SK-N-SH (cell line): Measurements from ENCODE around the gene HLA-DOB. TPM values are rescaled to one million over a fixed set of nuclear protein-coding genes. Genes with fewer than 3 reads are reported as not detected.

Source experiments
- CTCF ChIA-PET: fragments of 300-600, 350-600 bp; formaldehyde crosslinking; extraction: SDS; loops from one replicate; lab custom pipeline; 2021; lab: Yijun Ruan, JAX
- POLR2A ChIA-PET: fragments of 350-600 bp; sonication (Branson Sonifier 250); formaldehyde crosslinking; extraction: SDS; loops from one replicate; lab custom pipeline; 2020; ENCODE audit warnings: antibody characterized with exemption, inconsistent platforms; lab: Yijun Ruan, JAX
- DNase-seq: peaks from one replicate; pipeline ENCODE4 v3.0.0; 2012
- H2AFZ ChIP-seq: fragments of 200-600 bp; sonication (generic); 2 replicates; pipeline ENCODE4 v1.8.1; 2016; ENCODE audit warnings: antibody characterized with exemption, mild to moderate bottlenecking, low read depth
- H3F3A ChIP-seq: fragments of 200-600 bp; sonication (generic); replicated peaks from 2 replicates; pipeline ENCODE3; 2016; ENCODE audit warnings: antibody characterized with exemption, mild to moderate bottlenecking; ENCODE audit not compliant: insufficient read depth
- H3K27ac ChIP-seq, 2 experiments: fragments of 200-500 bp in 1 of 2; fragments of 200-600 bp in 1 of 2; sonication (Bioruptor generic) in 1 of 2; sonication (generic), shearing (Covaris generic) in 1 of 2; 2 replicates each; pipeline versions ENCODE4 v1.5.1 to v1.6.1; 2014 to 2016; ENCODE audit warnings: low read depth in 2 of 2, inconsistent platforms in 1 of 2, low read length in 1 of 2, mild to moderate bottlenecking in 1 of 2, mixed read lengths in 1 of 2
- H3K27me3 ChIP-seq: fragments of 200-600 bp; sonication (generic), shearing (Covaris generic); 2 replicates; pipeline ENCODE4 v1.6.1; 2016; ENCODE audit warnings: mixed run types; ENCODE audit not compliant: insufficient read depth
- H3K36me3 ChIP-seq, 2 experiments: fragments of 200-500 bp in 1 of 2; fragments of 200-600 bp in 1 of 2; sonication (Bioruptor generic) in 1 of 2; sonication (generic) in 1 of 2; replicated peaks in 1 of 2; 2 replicates each; pipeline versions ENCODE3 to v1.5.1; 2014 to 2016; ENCODE audit warnings: low read length in 1 of 2, mild to moderate bottlenecking in 1 of 2; ENCODE audit not compliant: insufficient read depth in 2 of 2, control insufficient read depth in 1 of 2
- H3K4me1 ChIP-seq, 2 experiments: fragments of 200-500 bp in 1 of 2; fragments of 200-600 bp in 1 of 2; sonication (Bioruptor generic) in 1 of 2; sonication (generic), shearing (Covaris generic) in 1 of 2; 2 replicates each; pipeline versions ENCODE4 v1.5.1 to v1.6.1; 2014 to 2016; ENCODE audit warnings: low read depth in 1 of 2, low read length in 1 of 2, mixed run types in 1 of 2; ENCODE audit not compliant: insufficient read depth in 2 of 2, control insufficient read depth in 1 of 2
- H3K4me2 ChIP-seq: fragments of 200-600 bp; sonication (generic), shearing (Covaris generic); 2 replicates; pipeline ENCODE4 v1.6.1; 2017; ENCODE audit warnings: mixed run types
- H3K4me3 ChIP-seq, 2 experiments: fragments of 200-500 bp in 1 of 2; fragments of 200-600 bp in 1 of 2; sonication (Bioruptor generic) in 1 of 2; sonication (generic), shearing (Covaris generic) in 1 of 2; 2 replicates each; pipeline versions ENCODE4 v1.5.1 to v1.8.1; 2014 to 2016; ENCODE audit warnings: low read depth in 2 of 2, inconsistent platforms in 1 of 2, low read length in 1 of 2, mild to moderate bottlenecking in 1 of 2, mixed read lengths in 1 of 2, moderate library complexity in 1 of 2
- H3K79me2 ChIP-seq: fragments of 200-600 bp; sonication (generic); 2 replicates; pipeline ENCODE4 v1.8.1; 2017; ENCODE audit warnings: mild to moderate bottlenecking; ENCODE audit not compliant: insufficient read depth
- H3K9ac ChIP-seq: fragments of 200-600 bp; sonication (generic); 2 replicates; pipeline ENCODE4 v1.6.1; 2017; ENCODE audit warnings: mixed run types
- H3K9me2 ChIP-seq: fragments of 200-600 bp; sonication (generic); 2 replicates; pipeline ENCODE4 v1.6.1; 2017; ENCODE audit warnings: mixed run types
- H3K9me3 ChIP-seq: fragments of 200-600 bp; sonication (generic); 2 replicates; pipeline ENCODE4 v1.6.1; 2017; ENCODE audit warnings: mixed run types, mild to moderate bottlenecking, moderate library complexity
- H4K20me1 ChIP-seq: fragments of 200-600 bp; sonication (generic); 2 replicates; pipeline ENCODE4 v1.6.1; 2017; ENCODE audit warnings: mild to moderate bottlenecking, mixed run types; ENCODE audit not compliant: insufficient read depth
- CTCF ChIP-seq: fragments of 200-600 bp; sonication (generic); IDR thresholded peaks from 2 replicates; pipeline ENCODE4 v1.6.1; 2017; ENCODE audit warnings: antibody characterized with exemption, mild to moderate bottlenecking, moderate library complexity
- ELF1 ChIP-seq: IDR thresholded peaks from 2 replicates; pipeline ENCODE4 v1.4.0; 2012
- EP300 ChIP-seq, 2 experiments: IDR thresholded peaks; 2 replicates each; pipeline versions ENCODE4 v1.4.0 to v1.6.1; 2012; ENCODE audit warnings: borderline replicate concordance in 1 of 2, low read depth in 1 of 2, low read length in 1 of 2
- EZH2phosphoT487 ChIP-seq: fragments of 200-600 bp; sonication (generic); IDR thresholded peaks from 2 replicates; pipeline ENCODE4 v1.6.1; 2017; ENCODE audit warnings: low read depth, mixed run types, mild to moderate bottlenecking, antibody characterized with exemption, moderate library complexity, borderline replicate concordance
- FOSL2 ChIP-seq: IDR thresholded peaks from 2 replicates; pipeline ENCODE4 v1.4.0; 2012; ENCODE audit warnings: low read depth, mild to moderate bottlenecking, moderate library complexity, borderline replicate concordance
- IRF3 ChIP-seq: fragments of 150-350 bp; IDR thresholded peaks from 2 replicates; pipeline ENCODE4 v1.6.1; 2016; ENCODE audit warnings: mild to moderate bottlenecking, low read depth, low read length
- MAX ChIP-seq: IDR thresholded peaks from 2 replicates; pipeline ENCODE4 v1.4.0; 2012; ENCODE audit warnings: low read depth
- MXI1 ChIP-seq: IDR thresholded peaks from 2 replicates; pipeline ENCODE4 v1.6.1; 2012; ENCODE audit warnings: mild to moderate bottlenecking, low read depth, low read length, improper control_type of control experiment
- NFIC ChIP-seq: IDR thresholded peaks from 2 replicates; pipeline ENCODE4 v1.4.0; 2012; ENCODE audit warnings: borderline replicate concordance
- PBX3 ChIP-seq: IDR thresholded peaks from 2 replicates; pipeline ENCODE4; 2012
- RAD21 ChIP-seq: IDR thresholded peaks from 2 replicates; pipeline ENCODE4 v1.6.1; 2012; ENCODE audit warnings: mild to moderate bottlenecking, low read length
- REST ChIP-seq: IDR thresholded peaks from 2 replicates; pipeline ENCODE4 v1.6.1; 2012; ENCODE audit warnings: mild to moderate bottlenecking, low read depth, low read length, moderate library complexity
- RFX5 ChIP-seq: IDR thresholded peaks from 2 replicates; pipeline ENCODE4 v1.6.1; 2012; ENCODE audit warnings: mild to moderate bottlenecking, improper control_type of control experiment, low read length
- SMC3 ChIP-seq: IDR thresholded peaks from 2 replicates; pipeline ENCODE4 v1.6.1; 2012; ENCODE audit warnings: low read depth, low read length, improper control_type of control experiment
- TCF12 ChIP-seq: IDR thresholded peaks from 2 replicates; pipeline ENCODE4 v1.4.0; 2012
- USF2 ChIP-seq: fragments of 150-350 bp; IDR thresholded peaks from 2 replicates; pipeline ENCODE4 v1.6.1; 2017; ENCODE audit warnings: antibody characterized with exemption, low read length, low read depth, borderline replicate concordance
- WGBS: methylation state at CpG from one replicate; pipeline ENCODE4 v1.1.6; 2017; ENCODE audit warnings: low lambda C conversion rate; 5-methylcytosine and 5-hydroxymethylcytosine counted together
- polyA plus RNA-seq, 3 experiments: library from polyadenylated mRNA; depleted of rRNA; stranded (reverse); fragments of >200 nt; gene quantifications; 2 replicates each; pipeline ENCODE4 v1.2.3, GENCODE V29; 2012

Gene HLA-DOB
- polyA plus RNA-seq, 1 of the 3 experiments (the other 2 are of a cell fraction) = not detected

- Histone ChIP-seq H3K27me3 (peaks cover 37% of the 10 kb centered on the region; the same call in 1 of the 2 replicates), H2AFZ (peak overlapping the region; percentile 92), H4K20me1 (no peaks in the 10 kb centered on the region), H3K27ac (no peak overlapping the region), H3K9me2 (no peaks in the 10 kb centered on the region), H3K36me3 (no peaks in the 10 kb centered on the region), H3K9me3 (no peaks in the 10 kb centered on the region), H3K9ac (no peak overlapping the region), H3K4me2 (peak overlapping the region; percentile 60), H3K4me1 (no peaks in the 10 kb centered on the region; a peak in 1 of 4 replicates), H3F3A (no peaks in the 10 kb centered on the region), H3K79me2 (no peaks in the 10 kb centered on the region), H3K4me3 (peak overlapping the region; percentile 25 to 52)
- WGBS = 4% methylated on average over 30 of the region's 30 CpGs
- TF ChIP-seq MAX (no peak), CTCF (peak; percentile 83), FOSL2 (no peak), EZH2phosphoT487 (no peak), MXI1 (no peak), TCF12 (no peak), RAD21 (peak; percentile 78), USF2 (no peak), ELF1 (0 out of 2 replicates have a peak, but pooled peaks have one; percentile 14), PBX3 (no peak), IRF3 (no peak), REST (no peak), RFX5 (no peak), SMC3 (peak; percentile 61), EP300 (IDR thresholded peaks at IDR 0.05; ENCODE audit: borderline replicate concordance in 1 of 2, low read depth in 1 of 2, low read length in 1 of 2) (no peak), NFIC (no peak)
- DNase-seq = peak; percentile 48
- ChIA-PET CTCF (interaction anchor here (0.6 to 2.6 kb wide), 13 partner anchors 10 to 558 kb away, joined by 3 to 21 read pairs (median 3); partner anchors contain the start of gene TAP2), POLR2A (no interaction called here)
Measured at GRCh38 chr6:32796848-32797776, 19.7 kb downstream of the HLA-DOB start.
